Measurements from ENCODE around the gene BTF3.

BTF3 gene

GRCh38 chr5:73525606-73526203, 27.5 kb downstream of the BTF3 start:
- no peak for DNase-seq

- DNase-seq: no peak
Measured at GRCh38 chr5:73528248-73528647, 30.0 kb downstream of the BTF3 start.

GRCh38 chr5:73529081-73529480, 30.8 kb downstream of the BTF3 start:
- no peak for DNase-seq

GRCh38 chr5:73531356-73531755, 33.1 kb downstream of the BTF3 start:
- DNase-seq: no peak

- no peak for DNase-seq
Measured at GRCh38 chr5:73532195-73532594, 34.0 kb downstream of the BTF3 start.

GRCh38 chr5:73534011-73534644, 35.9 kb downstream of the BTF3 start:
- no peak for DNase-seq

GRCh38 chr5:73534971-73535370, 36.7 kb downstream of the BTF3 start:
- no peak for DNase-seq

- DNase-seq: no peak
Measured at GRCh38 chr5:73539730-73540129, 41.5 kb downstream of the BTF3 start.

GRCh38 chr5:73540192-73540591, 42.0 kb downstream of the BTF3 start:
- no peak for DNase-seq

GRCh38 chr5:73542020-73542419, 43.8 kb downstream of the BTF3 start:
- DNase-seq: no peak

- no peak for DNase-seq
Measured at GRCh38 chr5:73544429-73545402, 46.5 kb downstream of the BTF3 start.

- DNase-seq: no peak
Measured at GRCh38 chr5:73545403-73545779, 47.1 kb downstream of the BTF3 start.

- no peak for DNase-seq
Measured at GRCh38 chr5:73550016-73550415, 51.8 kb downstream of the BTF3 start.

- no peak for DNase-seq
Measured at GRCh38 chr5:73552642-73553041, 54.4 kb downstream of the BTF3 start.
